HepG2 (cell line): ENCODE results near the gene DAPP1. TPM values are rescaled to one million over a fixed set of nuclear protein-coding genes. Genes with fewer than 3 reads are reported as not detected.
A peak's percentile ranks its signal among the peaks of the same experiment; 100 is the strongest.

Source experiments
- ATAC-seq: fragments of 200-7000 bp; cut with Tn5 transposase; 3 replicates; pipeline ENCODE4 v1.9.1; 2020; ENCODE audit warnings: mild to moderate bottlenecking, moderate library complexity
- BruUV-seq: library from RNA; stranded (reverse); fragments of 400-500 nt; replicated peaks from 2 replicates; lab custom pipeline; 2021; lab: Mats Ljungman, UMichigan
- CTCF ChIA-PET: fragments of 300-600 bp; formaldehyde crosslinking; extraction: SDS; loops from one replicate; lab custom pipeline; 2021; ENCODE audit warnings: low total read pairs, inconsistent platforms, low intra/inter-chr PET ratio; lab: Yijun Ruan, JAX
- POLR2A ChIA-PET: fragments of 350-600 bp; sonication (Branson Sonifier 250); formaldehyde crosslinking; loops from one replicate; lab custom pipeline; 2020; ENCODE audit warnings: antibody characterized with exemption, inconsistent platforms; lab: Yijun Ruan, JAX
- DNase-seq: peaks from one replicate; pipeline ENCODE4 v3.0.0-alpha.2; 2015; ENCODE audit warnings: low spot score
- FAIRE-seq: peaks from 3 replicates; lab custom pipeline; 2011; peaks lifted over from hg19 to GRCh38; lab: Jason Lieb, UNC
- H2AFZ ChIP-seq: one replicate; pipeline ENCODE4 v1.6.1; 2011; ENCODE audit warnings: low read length, inconsistent platforms
- H3K27ac ChIP-seq: fragments of 300-600 bp; 3 replicates; pipeline ENCODE4 v1.8.0; 2011; ENCODE audit warnings: mixed run types, mild to moderate bottlenecking, mixed read lengths, low read length, inconsistent platforms; ENCODE audit not compliant: insufficient read depth; ENCODE audit errors: extremely low read length
- H3K27me3 ChIP-seq, 2 experiments: fragments of 200-600 bp in 1 of 2; 2 replicates in 1 of 2; 3 replicates in 1 of 2; pipeline versions ENCODE4 v1.6.0 to v1.8.0; 2011; ENCODE audit warnings: low read length in 2 of 2, mild to moderate bottlenecking in 2 of 2, moderate library complexity in 2 of 2, inconsistent platforms in 1 of 2; ENCODE audit not compliant: insufficient read depth in 2 of 2, control insufficient read depth in 1 of 2
- H3K36me3 ChIP-seq, 2 experiments: fragments of 200-600 bp in 1 of 2; replicated peaks in 1 of 2; 2 replicates in 1 of 2; 3 replicates in 1 of 2; pipeline versions ENCODE4 v1.5.1 to v1.8.0; 2011; ENCODE audit warnings: low read length in 2 of 2, inconsistent platforms in 1 of 2; ENCODE audit not compliant: insufficient read depth in 2 of 2, control insufficient read depth in 1 of 2
- H3K4me1 ChIP-seq: 2 replicates; pipeline ENCODE4 v1.5.1; 2012; ENCODE audit warnings: low read length, inconsistent platforms; ENCODE audit not compliant: insufficient read depth
- H3K4me2 ChIP-seq: 2 replicates; pipeline ENCODE4 v1.6.0; 2011; ENCODE audit warnings: low read depth, low read length, inconsistent platforms
- H3K4me3 ChIP-seq, 3 experiments: fragments of 200-600 bp in 1 of 3; sonication (generic), shearing (Covaris generic) in 1 of 3; replicated peaks in 1 of 3; 2 replicates each; pipeline ENCODE4 v1.5.1; 2011 to 2016; ENCODE audit warnings: low read length in 3 of 3, inconsistent platforms in 2 of 3, low read depth in 2 of 3, mild to moderate bottlenecking in 2 of 3, control low read depth in 1 of 3, mixed read lengths in 1 of 3; ENCODE audit not compliant: insufficient read depth in 1 of 3
- H3K79me2 ChIP-seq: one replicate; pipeline ENCODE4 v1.6.1; 2011; ENCODE audit warnings: low read length, inconsistent platforms; ENCODE audit not compliant: insufficient read depth
- H3K9ac ChIP-seq: 2 replicates; pipeline ENCODE4 v1.6.0; 2011; ENCODE audit warnings: mild to moderate bottlenecking, low read depth, low read length, inconsistent platforms; ENCODE audit not compliant: insufficient read depth
- H3K9me3 ChIP-seq: 2 replicates; pipeline ENCODE4 v1.5.1; 2012; ENCODE audit warnings: mild to moderate bottlenecking, low read length
- H4K20me1 ChIP-seq: 2 replicates; pipeline ENCODE4 v1.6.0; 2011; ENCODE audit warnings: inconsistent platforms, mild to moderate bottlenecking, low read length, moderate library complexity; ENCODE audit not compliant: insufficient read depth
- ATF1 ChIP-seq: IDR thresholded peaks from 2 replicates; pipeline ENCODE4 v1.6.1; 2016; ENCODE audit warnings: mild to moderate bottlenecking, control low read depth
- ELF3 ChIP-seq: IDR thresholded peaks from 2 replicates; pipeline ENCODE4 v1.6.1; 2016; ENCODE audit warnings: missing genetic modification reagents, missing compliant biosample characterization
- MAFF ChIP-seq: IDR thresholded peaks from 2 replicates; pipeline ENCODE4 v1.6.1; 2011; ENCODE audit warnings: low read depth, low read length, improper control_type of control experiment
- SNAI1 ChIP-seq: sonication (generic); formaldehyde crosslinking; IDR thresholded peaks from 2 replicates; pipeline ENCODE4 v1.5.0; 2020; ENCODE audit warnings: mild to moderate bottlenecking, missing genetic modification reagents, borderline replicate concordance
- TBX2 ChIP-seq: sonication (generic); formaldehyde crosslinking; IDR thresholded peaks from 2 replicates; pipeline ENCODE4 v1.5.0; 2020; ENCODE audit warnings: missing genetic modification reagents, mild to moderate bottlenecking, borderline replicate concordance
- ZFX ChIP-seq: sonication (generic); formaldehyde crosslinking; IDR thresholded peaks from 2 replicates; pipeline ENCODE4 v1.4.0; 2020; ENCODE audit warnings: mild to moderate bottlenecking, low read depth, missing genetic modification reagents, moderate library complexity
- ZNF263 ChIP-seq: sonication (generic); formaldehyde crosslinking; IDR thresholded peaks from 2 replicates; pipeline ENCODE4 v1.4.0; 2020; ENCODE audit warnings: missing genetic modification reagents
- ZNF7 ChIP-seq: IDR thresholded peaks from 2 replicates; pipeline ENCODE4 v1.6.1; 2016; ENCODE audit warnings: missing biosample characterization, missing genetic modification reagents
- WGBS: methylation state at CpG from one replicate; pipeline ENCODE4 v1.1.6; 2017; ENCODE audit warnings: low lambda C conversion rate; 5-methylcytosine and 5-hydroxymethylcytosine counted together
- in situ Hi-C: cut with HindIII; loops from 2 replicates; pipeline ENCODE4 v1.10.0; 2017; ENCODE audit warnings: low pct_unique_long_range_greater_than_20kb; ENCODE audit not compliant: extremely low pct_ligation_motif_present
- intact Hi-C: fragments of 100-400 bp; cut with micrococcal nuclease; formaldehyde crosslinking; loops from one replicate; pipeline ENCODE4 v1.10.0; 2022; ENCODE audit not compliant: unreplicated experiment
- polyA plus RNA-seq, 8 experiments: library from polyadenylated mRNA; depleted of rRNA in 3 of 8; stranded (reverse) in 7 of 8; unstranded in 1 of 8; fragments of >200 nt; fragmentation: Illumina TruSeq in 4 of 8; extraction: Trizol in 4 of 8; gene quantifications; 2 replicates each; pipeline versions ENCODE4 v1.2.1 to v1.2.3, GENCODE V29; 2011 to 2016; ENCODE audit warnings: low read depth in 4 of 8, missing spikeins in 1 of 8, mixed read lengths in 1 of 8; ENCODE audit not compliant: insufficient read depth in 1 of 8
- total RNA-seq, 5 experiments: library from RNA; depleted of rRNA; stranded (reverse); fragments of >200 nt; fragmentation: Illumina TruSeq; extraction: Trizol; gene quantifications; 2 replicates each; pipeline ENCODE4 v1.2.3, GENCODE V29; 2016; ENCODE audit warnings: low read depth in 1 of 5
- TF ChIP-seq, protein P1 (sequence below): sonication (generic); formaldehyde crosslinking; conservative IDR thresholded peaks from 2 replicates; pipeline ENCODE4 v1.4.0; 2020; ENCODE audit warnings: missing genetic modification reagents
- TF ChIP-seq, protein P2 (sequence below): sonication (generic); IDR thresholded peaks from 2 replicates; pipeline ENCODE4 v1.6.1; 2016; ENCODE audit warnings: low read depth, borderline replicate concordance

The DAPP1 gene
- total and polyA plus RNA-seq, 2 of the 13 experiments (the other 11 are each of a cell fraction or from before 2014, with no cell fraction given): not detected

DNA sequence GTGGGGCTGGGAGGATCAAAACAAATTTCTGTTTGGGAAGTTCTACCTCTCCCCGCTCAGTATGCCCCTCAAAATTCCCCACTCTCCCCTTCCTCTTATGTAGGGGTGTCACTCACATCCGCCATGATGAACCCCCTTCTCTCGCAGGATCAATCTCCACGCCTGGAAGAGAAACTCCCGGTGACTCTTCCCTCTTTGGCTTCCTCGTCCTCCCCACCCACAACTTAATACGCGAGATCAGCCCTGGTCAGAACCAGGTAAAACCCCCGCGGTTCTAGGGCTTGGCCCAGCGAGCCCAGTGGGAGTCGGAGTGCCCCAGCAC lies 77.2 kb downstream of the DAPP1 start:
- peak overlapping the region; percentile 91 for H2AFZ ChIP-seq
- TF ChIP-seq ATF1 (CRISPR knock-in tag): 0 out of 2 replicates have a peak, but pooled peaks have one; percentile 45
- no peak for TF ChIP-seq TBX2 (CRISPR knock-in tag)
- TF ChIP-seq ZNF263 (CRISPR knock-in tag): peak; percentile 59
- no peak for ATAC-seq
- CTCF ChIA-PET: no interaction called here
- peak overlapping the region; percentile 76 for H3K27ac ChIP-seq
- WGBS: 2% methylated on average over 12 of the region's 12 CpGs
- peak overlapping the region; percentile 93 for H3K9ac ChIP-seq
- no peak for DNase-seq
- intact Hi-C loops (loop anchor here (1.0 kb wide), 1 partner anchor 57 kb away; the partner anchor contains the start of gene H2AZ1), in situ Hi-C loops (loop anchor here (5.0 kb wide), 1 partner anchor 54 kb away; the partner anchor contains the start of gene DNAJB14)
- H3K4me1 ChIP-seq: peaks cover 23% of the 10 kb centered on the region
- H3K9me3 ChIP-seq: no peaks in the 10 kb centered on the region
- no TSS peak for BruUV-seq
- POLR2A ChIA-PET: interaction anchor here (1.3 to 1.6 kb wide), 4 partner anchors 53 to 330 kb away, joined by 11 to 20 read pairs (median 15); partner anchors contain the start of genes DNAJB14, H2AZ1 and TRMT10A
- peak overlapping the region; percentile 68 for H3K4me2 ChIP-seq
- H4K20me1 ChIP-seq: no peaks in the 10 kb centered on the region
- H3K4me3 ChIP-seq: peak overlapping the region; percentile 87 to 98 (median 94)
- H3K79me2 ChIP-seq: peaks cover 35% of the 10 kb centered on the region
- no peak for FAIRE-seq
- peaks cover 0 to 4% of the 10 kb centered on the region in 2 experiments; a peak in 1 of 5 replicates for H3K36me3 ChIP-seq
- no peaks in the 10 kb centered on the region; a peak in 1 of 5 replicates for H3K27me3 ChIP-seq

DNA sequence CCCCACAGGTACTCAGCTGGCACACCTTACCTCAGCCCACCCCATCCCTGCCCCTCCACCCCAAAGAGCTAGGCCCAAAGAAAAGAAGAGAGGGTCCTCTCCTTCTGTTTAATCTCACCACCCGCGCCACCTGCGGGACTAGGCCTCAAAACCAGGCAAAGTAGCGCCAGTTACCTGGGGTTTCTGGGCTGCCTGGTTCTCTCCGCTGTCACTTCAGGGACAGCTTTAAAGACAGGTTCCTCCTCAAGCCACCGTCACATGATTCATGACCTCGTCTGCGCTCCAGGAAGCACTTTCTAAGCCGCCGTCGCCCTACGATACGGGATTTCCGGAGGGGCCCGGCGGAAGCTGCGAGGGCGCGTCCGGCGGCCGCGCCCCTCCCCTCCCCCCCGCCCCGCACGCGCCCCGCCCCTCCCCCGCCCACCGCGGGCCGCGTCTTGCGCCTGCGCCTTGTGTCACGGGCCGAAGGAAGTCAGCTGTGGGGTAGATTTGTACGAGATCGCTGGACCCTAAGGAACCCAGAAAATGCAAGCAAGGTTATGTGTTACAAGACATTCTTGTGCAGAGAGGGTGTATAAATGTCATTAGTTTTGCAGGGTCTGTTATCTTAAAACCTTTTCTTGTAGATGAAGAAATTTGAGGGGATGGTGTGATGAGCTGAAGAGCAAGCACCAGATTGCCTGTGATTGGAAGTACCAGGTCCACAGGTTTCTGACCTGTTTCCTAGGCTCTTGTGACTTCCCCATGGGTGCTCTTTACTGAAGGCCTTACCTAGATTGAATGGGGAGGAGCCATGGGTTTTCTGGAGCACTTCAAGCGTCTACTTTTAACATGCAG lies 77.8 kb downstream of the DAPP1 start, which contains the start of gene LAMTOR3:
TSS of gene LAMTOR3 (minus strand) at position 267 of the 837 bp plus-strand sequence. CDS start 464 bp downstream, outside the sequence.
- DNase-seq (peak; percentile 86), ATAC-seq (peak; percentile 99), FAIRE-seq (peak; percentile 52)
- Histone ChIP-seq H3K9ac (peak within 1 kb of the TSS; percentile 93), H3K4me3 (peak within 1 kb of the TSS; percentile 87 to 98 (median 94)), H3K27me3 (no peaks in the 10 kb centered on the region; a peak in 1 of 5 replicates), H4K20me1 (no peaks in the 10 kb centered on the region), H3K9me3 (no peaks in the 10 kb centered on the region), H3K36me3 (peaks cover 0 to 2% of the 10 kb centered on the region in 2 experiments; a peak in 1 of 5 replicates), H3K27ac (peak within 1 kb of the TSS; percentile 76), H3K79me2 (peaks cover 34% of the 10 kb centered on the region), H3K4me2 (peak within 1 kb of the TSS; percentile 98), H3K4me1 (peaks cover 23% of the 10 kb centered on the region), H2AFZ (peak within 1 kb of the TSS; percentile 98)
- ChIA-PET POLR2A (interaction anchor here (0.9 to 1.6 kb wide), 5 partner anchors 24 to 331 kb away, joined by 3 to 20 read pairs (median 15); partner anchors contain the start of genes DNAJB14, H2AZ1 and TRMT10A), CTCF (no interaction called here)
- intact Hi-C loops: loop anchor here (1.0 kb wide), 1 partner anchor 56 kb away; the partner anchor contains the start of gene H2AZ1
- in situ Hi-C loops: loop anchor here (5.0 kb wide), 1 partner anchor 53 kb away; the partner anchor contains the start of gene DNAJB14
- BruUV-seq: TSS peak; percentile 92
- WGBS: 11% methylated on average over 8 of the region's 40 CpGs
- TF ChIP-seq ZNF7: no peak
- TF ChIP-seq, protein P1, sequence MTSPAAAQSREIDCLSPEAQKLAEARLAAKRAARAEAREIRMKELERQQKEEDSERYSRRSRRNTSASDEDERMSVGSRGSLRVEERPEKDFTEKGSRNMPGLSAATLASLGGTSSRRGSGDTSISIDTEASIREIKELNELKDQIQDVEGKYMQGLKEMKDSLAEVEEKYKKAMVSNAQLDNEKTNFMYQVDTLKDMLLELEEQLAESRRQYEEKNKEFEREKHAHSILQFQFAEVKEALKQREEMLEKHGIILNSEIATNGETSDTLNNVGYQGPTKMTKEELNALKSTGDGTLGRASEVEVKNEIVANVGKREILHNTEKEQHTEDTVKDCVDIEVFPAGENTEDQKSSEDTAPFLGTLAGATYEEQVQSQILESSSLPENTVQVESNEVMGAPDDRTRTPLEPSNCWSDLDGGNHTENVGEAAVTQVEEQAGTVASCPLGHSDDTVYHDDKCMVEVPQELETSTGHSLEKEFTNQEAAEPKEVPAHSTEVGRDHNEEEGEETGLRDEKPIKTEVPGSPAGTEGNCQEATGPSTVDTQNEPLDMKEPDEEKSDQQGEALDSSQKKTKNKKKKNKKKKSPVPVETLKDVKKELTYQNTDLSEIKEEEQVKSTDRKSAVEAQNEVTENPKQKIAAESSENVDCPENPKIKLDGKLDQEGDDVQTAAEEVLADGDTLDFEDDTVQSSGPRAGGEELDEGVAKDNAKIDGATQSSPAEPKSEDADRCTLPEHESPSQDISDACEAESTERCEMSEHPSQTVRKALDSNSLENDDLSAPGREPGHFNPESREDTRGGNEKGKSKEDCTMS (CRISPR knock-in tag): no peak
- peak; percentile 85 for TF ChIP-seq ZFX (CRISPR knock-in tag)
- TF ChIP-seq MAFF: no peak
- TF ChIP-seq, protein P2, sequence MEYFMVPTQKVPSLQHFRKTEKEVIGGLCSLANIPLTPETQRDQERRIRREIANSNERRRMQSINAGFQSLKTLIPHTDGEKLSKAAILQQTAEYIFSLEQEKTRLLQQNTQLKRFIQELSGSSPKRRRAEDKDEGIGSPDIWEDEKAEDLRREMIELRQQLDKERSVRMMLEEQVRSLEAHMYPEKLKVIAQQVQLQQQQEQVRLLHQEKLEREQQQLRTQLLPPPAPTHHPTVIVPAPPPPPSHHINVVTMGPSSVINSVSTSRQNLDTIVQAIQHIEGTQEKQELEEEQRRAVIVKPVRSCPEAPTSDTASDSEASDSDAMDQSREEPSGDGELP: peak; percentile 72
- no peak for TF ChIP-seq SNAI1 (CRISPR knock-in tag)
- peak; percentile 76 for TF ChIP-seq ELF3 (CRISPR knock-in tag)
